HG03521 (cell line): ENCODE measurements around the gene PRAMEF5.
"Not testable (repeated sequence)": the region's sequence is repeated elsewhere in the genome, so short reads cannot be mapped to it uniquely, and the experiment has no call there.

Experiments
- ATAC-seq: cut with Tn5 transposase; IDR thresholded peaks from one replicate; pipeline ENCODE4 v1.9.1; 2021; ENCODE audit warnings: mild to moderate bottlenecking, moderate library complexity; ENCODE audit not compliant: unreplicated experiment

PRAMEF5 gene

GRCh38 chr1:13253898-13254297, at the start of gene PRAMEF5:
Gene PRAMEF5 (plus strand): TSS chr1:13254198. CDS start chr1:13259269, 5,071 bp downstream.
- not testable (repeated sequence) for ATAC-seq

GRCh38 chr1:13208712-13209111, 45.3 kb upstream of the PRAMEF5 start:
- ATAC-seq, result not testable (repeated sequence)

- ATAC-seq, result not testable (repeated sequence)
Observed at GRCh38 chr1:13216619-13217018, 37.4 kb upstream of the PRAMEF5 start.

- ATAC-seq, result not testable (repeated sequence)
Observed at GRCh38 chr1:13219203-13219602, 34.8 kb upstream of the PRAMEF5 start.

- ATAC-seq, result not testable (repeated sequence)
Observed at GRCh38 chr1:13222788-13223187, 31.2 kb upstream of the PRAMEF5 start.

GRCh38 chr1:13224480-13225060, 29.4 kb upstream of the PRAMEF5 start:
- no peak for ATAC-seq

GRCh38 chr1:13225675-13226204, 28.3 kb upstream of the PRAMEF5 start, which contains the start of gene PRAMEF18:
Gene PRAMEF18 (minus strand): TSS chr1:13226154. CDS start chr1:13226106, 48 bp downstream.
- not testable (repeated sequence) for ATAC-seq

GRCh38 chr1:13227271-13228055, 26.5 kb upstream of the PRAMEF5 start:
- not testable (repeated sequence) for ATAC-seq

GRCh38 chr1:13228343-13228781, 25.6 kb upstream of the PRAMEF5 start:
- ATAC-seq, result no peak

GRCh38 chr1:13230096-13230495, 23.9 kb upstream of the PRAMEF5 start:
- ATAC-seq, result not testable (repeated sequence)

- ATAC-seq, result not testable (repeated sequence)
Observed at GRCh38 chr1:13230601-13231000, 23.4 kb upstream of the PRAMEF5 start.

GRCh38 chr1:13231061-13231750, 22.8 kb upstream of the PRAMEF5 start:
- not testable (repeated sequence) for ATAC-seq

- not testable (repeated sequence) for ATAC-seq
Observed at GRCh38 chr1:13232056-13232455, 21.9 kb upstream of the PRAMEF5 start.

GRCh38 chr1:13234057-13234456, 19.9 kb upstream of the PRAMEF5 start:
- ATAC-seq, result not testable (repeated sequence)

- not testable (repeated sequence) for ATAC-seq
Observed at GRCh38 chr1:13237572-13237971, 16.4 kb upstream of the PRAMEF5 start.

GRCh38 chr1:13239633-13240032, 14.4 kb upstream of the PRAMEF5 start:
- ATAC-seq, result not testable (repeated sequence)

GRCh38 chr1:13243536-13244263, 10.3 kb upstream of the PRAMEF5 start:
- ATAC-seq, result not testable (repeated sequence)

- ATAC-seq, result not testable (repeated sequence)
Observed at GRCh38 chr1:13245841-13246553, 8.0 kb upstream of the PRAMEF5 start.

- ATAC-seq, result not testable (repeated sequence)
Observed at GRCh38 chr1:13246554-13246871, 7.5 kb upstream of the PRAMEF5 start.

- not testable (repeated sequence) for ATAC-seq
Observed at GRCh38 chr1:13247122-13247521, 6.9 kb upstream of the PRAMEF5 start.
